ENCODE results near the gene PLCH2. TPM values are rescaled to one million over a fixed set of nuclear protein-coding genes. Genes with fewer than 3 reads are reported as not detected.

The PLCH2 gene
- total and polyA plus RNA-seq, 2 of the 13 experiments (the other 11 are each of a cell fraction or from before 2014, with no cell fraction given), result 0.15 to 0.67 TPM

DNA sequence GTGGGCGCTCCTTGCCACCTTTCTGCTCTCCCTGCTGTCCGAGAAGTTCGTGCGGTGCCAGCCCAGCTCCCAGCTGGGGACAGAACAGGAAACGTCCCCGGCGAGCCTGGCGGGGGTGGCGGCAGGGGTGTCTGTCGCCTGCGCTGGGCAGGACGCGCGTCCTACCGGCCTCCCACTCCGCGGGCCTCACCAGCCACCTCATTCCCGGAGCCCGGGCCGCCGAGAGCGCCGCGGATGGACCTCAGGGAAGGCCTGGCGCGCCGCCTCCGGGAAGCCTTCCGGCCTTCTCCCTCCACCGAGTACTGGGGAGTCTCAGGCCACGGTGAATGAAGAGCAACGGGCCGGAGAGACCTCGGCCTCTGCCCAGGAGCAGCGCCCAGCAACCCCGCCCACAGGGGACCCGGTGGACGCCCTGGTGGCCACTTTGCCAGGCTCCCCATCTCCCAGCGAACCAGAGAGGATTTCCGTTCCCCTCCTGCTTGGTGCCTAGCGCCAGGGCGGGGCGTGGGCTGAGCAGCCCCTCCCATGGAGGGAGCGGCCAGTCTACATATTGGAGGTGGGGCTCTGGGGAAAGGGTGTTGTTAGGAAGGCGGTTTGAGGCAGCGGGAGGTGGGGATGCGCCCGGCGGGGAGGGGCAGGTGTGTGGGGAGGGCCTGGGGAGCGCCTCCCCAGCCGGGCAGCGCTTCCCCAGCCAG lies 70.6 kb downstream of the PLCH2 start (continued):
- TF ChIP-seq, protein P1, sequence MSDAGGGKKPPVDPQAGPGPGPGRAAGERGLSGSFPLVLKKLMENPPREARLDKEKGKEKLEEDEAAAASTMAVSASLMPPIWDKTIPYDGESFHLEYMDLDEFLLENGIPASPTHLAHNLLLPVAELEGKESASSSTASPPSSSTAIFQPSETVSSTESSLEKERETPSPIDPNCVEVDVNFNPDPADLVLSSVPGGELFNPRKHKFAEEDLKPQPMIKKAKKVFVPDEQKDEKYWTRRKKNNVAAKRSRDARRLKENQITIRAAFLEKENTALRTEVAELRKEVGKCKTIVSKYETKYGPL (CRISPR knock-in tag; IDR thresholded peaks at IDR 0.05), result no peak
- TF ChIP-seq, protein P2, sequence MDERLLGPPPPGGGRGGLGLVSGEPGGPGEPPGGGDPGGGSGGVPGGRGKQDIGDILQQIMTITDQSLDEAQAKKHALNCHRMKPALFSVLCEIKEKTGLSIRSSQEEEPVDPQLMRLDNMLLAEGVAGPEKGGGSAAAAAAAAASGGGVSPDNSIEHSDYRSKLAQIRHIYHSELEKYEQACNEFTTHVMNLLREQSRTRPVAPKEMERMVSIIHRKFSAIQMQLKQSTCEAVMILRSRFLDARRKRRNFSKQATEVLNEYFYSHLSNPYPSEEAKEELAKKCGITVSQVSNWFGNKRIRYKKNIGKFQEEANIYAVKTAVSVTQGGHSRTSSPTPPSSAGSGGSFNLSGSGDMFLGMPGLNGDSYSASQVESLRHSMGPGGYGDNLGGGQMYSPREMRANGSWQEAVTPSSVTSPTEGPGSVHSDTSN (CRISPR knock-in tag; IDR thresholded peaks at IDR 0.05), result no peak
- TF ChIP-seq NCOA5 (CRISPR knock-in tag; IDR thresholded peaks at IDR 0.05), result no peak

DNA sequence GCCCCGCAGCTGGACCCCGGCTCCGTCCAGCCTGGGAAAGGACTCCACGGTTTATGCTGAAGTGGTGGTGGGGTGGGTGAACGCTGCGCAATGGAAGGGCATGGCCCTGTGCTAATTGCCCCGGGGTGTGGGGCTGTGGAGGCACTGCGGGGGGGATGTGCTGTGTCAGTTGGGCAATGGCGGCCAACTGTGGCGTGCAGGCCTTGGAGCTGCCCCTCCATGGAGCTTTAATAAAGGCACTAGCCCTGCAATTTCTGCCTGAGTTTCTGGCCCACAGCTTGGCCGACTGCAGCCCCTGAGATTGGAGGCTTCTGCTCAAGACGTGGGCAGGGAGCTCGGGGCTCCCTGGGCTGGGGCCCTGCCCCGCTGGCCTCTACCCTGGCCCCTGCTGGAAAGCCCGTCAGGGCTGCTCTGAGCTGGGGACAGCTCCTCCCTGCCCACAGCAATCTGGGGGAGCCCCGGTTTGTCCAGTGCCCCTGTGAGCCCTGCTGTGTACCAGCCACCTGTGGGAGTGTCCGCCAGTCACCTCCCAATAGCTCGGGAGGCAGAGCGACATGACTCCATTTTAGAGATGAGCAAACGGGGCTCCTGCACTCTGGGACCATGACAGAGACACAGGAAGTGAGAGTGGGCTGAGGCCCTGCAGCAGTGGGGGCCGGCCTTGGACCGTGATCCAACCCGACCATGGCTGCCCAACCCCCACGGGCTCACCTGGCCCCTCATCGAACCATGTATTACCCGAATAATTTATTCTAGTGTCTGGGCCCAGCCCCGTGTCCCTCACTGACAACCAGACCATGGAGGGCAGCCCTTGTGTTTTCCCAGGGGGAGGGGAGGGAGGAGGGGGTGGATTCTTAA lies 71.3 kb downstream of the PLCH2 start:
- no CpG with 5 or more reads among the region's 27 CpGs for WGBS (ENCODE audit: low lambda C conversion rate)
- POLR2A ChIA-PET, result interaction anchor here (0.6 to 3.4 kb wide), 9 partner anchors 9 to 1308 kb away, joined by 3 to 38 read pairs (median 5); partner anchors contain the start of genes MORN1, PANK4, PEX10 and PRXL2B
- peak overlapping the region; percentile 61 to 80 (median 64) for H3K4me3 ChIP-seq (replicated peaks in 1 of 3; ENCODE audit: insufficient read depth in 1 of 3, low read depth in 2 of 3, low read length in 3 of 3)
- no peaks in the 10 kb centered on the region for H4K20me1 ChIP-seq (ENCODE audit: insufficient read depth, low read length)
- BruUV-seq (replicated peaks), result no TSS peak
- ATAC-seq (no peak; the same call in 2 of the 3 replicates), FAIRE-seq (no peak), DNase-seq (ENCODE audit: low spot score) (no peak)
- no peaks in the 10 kb centered on the region for H3K79me2 ChIP-seq (ENCODE audit: insufficient read depth, low read length)
- peak overlapping the region; percentile 55 for H3K27ac ChIP-seq (ENCODE audit: extremely low read length, insufficient read depth, low read length)
- intact Hi-C loops (cut with micrococcal nuclease; ENCODE audit: unreplicated experiment), result loop anchor here (1.0 to 2.0 kb wide), 2 partner anchors 21 to 133 kb away; partner anchors contain the start of gene PANK4
- H3K4me1 ChIP-seq (ENCODE audit: insufficient read depth, low read length), result peaks cover 78% of the 10 kb centered on the region
- H3K9me3 ChIP-seq (ENCODE audit: low read length), result no peaks in the 10 kb centered on the region
- H2AFZ ChIP-seq (ENCODE audit: low read length), result no peak overlapping the region
- H3K36me3 ChIP-seq (replicated peaks in 1 of 2; ENCODE audit: control insufficient read depth in 1 of 2, insufficient read depth in 2 of 2, low read length in 2 of 2), result no peaks in the 10 kb centered on the region
- H3K4me2 ChIP-seq (ENCODE audit: low read depth, low read length), result peak overlapping the region; percentile 85
- peak overlapping the region; percentile 76 for H3K9ac ChIP-seq (ENCODE audit: insufficient read depth, low read depth, low read length)
- peaks cover 0 to 3% of the 10 kb centered on the region in 2 experiments; a peak in 1 of 5 replicates for H3K27me3 ChIP-seq (ENCODE audit: control insufficient read depth in 1 of 2, insufficient read depth in 2 of 2, low read length in 2 of 2)
- CTCF ChIA-PET (ENCODE audit: low intra/inter-chr PET ratio, low total read pairs), result interaction anchor here (1.0 to 2.0 kb wide), 3 partner anchors 18 to 133 kb away, joined by 3 to 18 read pairs (median 9); no protein-coding TSS in a partner anchor
- in situ Hi-C loops (cut with HindIII; ENCODE audit: extremely low pct_ligation_motif_present, low pct_unique_long_range_greater_than_20kb), result loop anchor here (5.0 kb wide), 1 partner anchor 135 kb away; the partner anchor contains the start of gene PEX10
- TF ChIP-seq IKZF1 (IDR thresholded peaks at IDR 0.05) (no peak), HNRNPK (IDR thresholded peaks at IDR 0.05; ENCODE audit: low read depth, low read length, poor library complexity, severe bottlenecking) (no peak), CENPT (CRISPR knock-in tag; IDR thresholded peaks at IDR 0.05; ENCODE audit: low read depth) (no peak), NPAS2 (CRISPR knock-in tag; IDR thresholded peaks at IDR 0.05; ENCODE audit: borderline replicate concordance) (no peak)
- TF ChIP-seq, protein P3, sequence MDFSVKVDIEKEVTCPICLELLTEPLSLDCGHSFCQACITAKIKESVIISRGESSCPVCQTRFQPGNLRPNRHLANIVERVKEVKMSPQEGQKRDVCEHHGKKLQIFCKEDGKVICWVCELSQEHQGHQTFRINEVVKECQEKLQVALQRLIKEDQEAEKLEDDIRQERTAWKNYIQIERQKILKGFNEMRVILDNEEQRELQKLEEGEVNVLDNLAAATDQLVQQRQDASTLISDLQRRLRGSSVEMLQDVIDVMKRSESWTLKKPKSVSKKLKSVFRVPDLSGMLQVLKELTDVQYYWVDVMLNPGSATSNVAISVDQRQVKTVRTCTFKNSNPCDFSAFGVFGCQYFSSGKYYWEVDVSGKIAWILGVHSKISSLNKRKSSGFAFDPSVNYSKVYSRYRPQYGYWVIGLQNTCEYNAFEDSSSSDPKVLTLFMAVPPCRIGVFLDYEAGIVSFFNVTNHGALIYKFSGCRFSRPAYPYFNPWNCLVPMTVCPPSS (IDR thresholded peaks at IDR 0.05), result no peak
- TF ChIP-seq, protein P4, sequence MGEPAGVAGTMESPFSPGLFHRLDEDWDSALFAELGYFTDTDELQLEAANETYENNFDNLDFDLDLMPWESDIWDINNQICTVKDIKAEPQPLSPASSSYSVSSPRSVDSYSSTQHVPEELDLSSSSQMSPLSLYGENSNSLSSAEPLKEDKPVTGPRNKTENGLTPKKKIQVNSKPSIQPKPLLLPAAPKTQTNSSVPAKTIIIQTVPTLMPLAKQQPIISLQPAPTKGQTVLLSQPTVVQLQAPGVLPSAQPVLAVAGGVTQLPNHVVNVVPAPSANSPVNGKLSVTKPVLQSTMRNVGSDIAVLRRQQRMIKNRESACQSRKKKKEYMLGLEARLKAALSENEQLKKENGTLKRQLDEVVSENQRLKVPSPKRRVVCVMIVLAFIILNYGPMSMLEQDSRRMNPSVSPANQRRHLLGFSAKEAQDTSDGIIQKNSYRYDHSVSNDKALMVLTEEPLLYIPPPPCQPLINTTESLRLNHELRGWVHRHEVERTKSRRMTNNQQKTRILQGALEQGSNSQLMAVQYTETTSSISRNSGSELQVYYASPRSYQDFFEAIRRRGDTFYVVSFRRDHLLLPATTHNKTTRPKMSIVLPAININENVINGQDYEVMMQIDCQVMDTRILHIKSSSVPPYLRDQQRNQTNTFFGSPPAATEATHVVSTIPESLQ (CRISPR knock-in tag; conservative IDR thresholded peaks at IDR 0.05), result no peak
- TF ChIP-seq, protein P5, sequence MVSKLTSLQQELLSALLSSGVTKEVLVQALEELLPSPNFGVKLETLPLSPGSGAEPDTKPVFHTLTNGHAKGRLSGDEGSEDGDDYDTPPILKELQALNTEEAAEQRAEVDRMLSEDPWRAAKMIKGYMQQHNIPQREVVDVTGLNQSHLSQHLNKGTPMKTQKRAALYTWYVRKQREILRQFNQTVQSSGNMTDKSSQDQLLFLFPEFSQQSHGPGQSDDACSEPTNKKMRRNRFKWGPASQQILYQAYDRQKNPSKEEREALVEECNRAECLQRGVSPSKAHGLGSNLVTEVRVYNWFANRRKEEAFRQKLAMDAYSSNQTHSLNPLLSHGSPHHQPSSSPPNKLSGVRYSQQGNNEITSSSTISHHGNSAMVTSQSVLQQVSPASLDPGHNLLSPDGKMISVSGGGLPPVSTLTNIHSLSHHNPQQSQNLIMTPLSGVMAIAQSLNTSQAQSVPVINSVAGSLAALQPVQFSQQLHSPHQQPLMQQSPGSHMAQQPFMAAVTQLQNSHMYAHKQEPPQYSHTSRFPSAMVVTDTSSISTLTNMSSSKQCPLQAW (CRISPR knock-in tag; IDR thresholded peaks at IDR 0.05), result peak; percentile 3; the same call in 1 of the 2 replicates
- TF ChIP-seq, protein P6, sequence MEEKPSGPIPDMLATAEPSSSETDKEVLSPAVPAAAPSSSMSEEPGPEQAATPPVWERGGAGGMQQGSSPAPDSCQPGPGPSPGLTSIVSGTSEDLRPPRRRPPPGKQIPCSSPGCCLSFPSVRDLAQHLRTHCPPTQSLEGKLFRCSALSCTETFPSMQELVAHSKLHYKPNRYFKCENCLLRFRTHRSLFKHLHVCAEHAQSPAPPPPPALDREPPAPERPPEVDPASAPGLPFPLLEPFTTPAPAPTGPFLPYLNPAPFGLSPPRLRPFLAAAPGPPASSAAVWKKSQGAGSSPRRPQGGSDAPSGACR (CRISPR knock-in tag; IDR thresholded peaks at IDR 0.05), result no peak

All from HepG2 (cell line).